ENCODE measurements around the gene YEATS2.
A peak's percentile ranks its signal among the peaks of the same experiment; 100 is the strongest.
"Not testable (repeated sequence)": the region's sequence is repeated elsewhere in the genome, so short reads cannot be mapped to it uniquely, and the experiment has no call there.

YEATS2 gene

DNA sequence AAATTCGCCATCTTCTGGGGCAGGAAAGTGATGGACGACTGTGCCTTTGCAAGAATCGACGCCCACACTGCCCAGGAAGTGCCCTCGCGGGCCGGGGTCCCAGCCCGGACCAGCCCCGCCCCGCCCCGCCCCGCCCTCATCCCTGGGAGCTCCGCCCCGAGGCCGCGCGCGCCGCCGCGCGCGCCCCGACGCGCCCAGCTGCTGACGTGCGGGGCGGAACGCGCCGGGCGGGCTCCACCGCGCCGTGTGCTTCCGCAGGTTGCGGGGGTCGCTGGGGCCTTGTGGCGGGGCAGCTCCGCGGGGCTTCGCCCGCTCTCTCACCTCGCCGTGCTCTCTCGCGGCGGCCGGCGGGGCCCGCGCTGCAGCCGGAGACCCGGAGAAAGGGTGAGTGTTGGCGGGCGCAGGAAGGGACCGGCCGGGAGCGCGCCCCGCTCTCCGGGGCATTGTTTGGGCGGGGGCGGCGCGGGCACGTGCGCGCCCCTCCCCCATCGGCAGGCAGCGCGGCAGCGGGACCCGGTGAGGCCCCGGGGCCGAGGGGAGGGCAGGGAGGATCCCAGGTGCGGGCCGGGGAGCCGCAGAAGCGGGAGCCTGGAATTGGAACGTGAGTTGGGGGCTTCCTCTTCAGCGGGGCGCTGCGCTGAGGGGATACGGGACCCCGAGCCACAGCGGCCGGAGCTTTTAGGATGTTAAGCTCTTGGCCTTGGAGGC lies at the start of gene YEATS2:
Gene YEATS2, plus strand, starts transcription at position 188 of the 708 bp plus-strand sequence. CDS start 17,366 bp downstream, outside the sequence.
- peak; percentile 65 to 70 for DNase-seq

DNA sequence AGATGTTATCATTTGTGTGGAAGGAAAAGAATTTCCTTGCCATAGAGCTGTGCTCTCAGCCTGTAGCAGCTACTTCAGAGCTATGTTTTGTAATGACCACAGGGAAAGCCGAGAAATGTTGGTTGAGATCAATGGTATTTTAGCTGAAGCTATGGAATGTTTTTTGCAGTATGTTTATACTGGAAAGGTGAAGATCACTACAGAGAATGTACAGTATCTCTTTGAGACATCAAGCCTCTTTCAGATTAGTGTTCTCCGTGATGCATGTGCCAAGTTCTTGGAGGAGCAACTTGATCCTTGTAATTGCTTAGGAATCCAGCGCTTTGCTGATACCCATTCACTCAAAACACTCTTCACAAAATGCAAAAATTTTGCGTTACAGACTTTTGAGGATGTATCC lies 47.0 kb upstream of the YEATS2 start:
- DNase-seq, result no peak

DNA sequence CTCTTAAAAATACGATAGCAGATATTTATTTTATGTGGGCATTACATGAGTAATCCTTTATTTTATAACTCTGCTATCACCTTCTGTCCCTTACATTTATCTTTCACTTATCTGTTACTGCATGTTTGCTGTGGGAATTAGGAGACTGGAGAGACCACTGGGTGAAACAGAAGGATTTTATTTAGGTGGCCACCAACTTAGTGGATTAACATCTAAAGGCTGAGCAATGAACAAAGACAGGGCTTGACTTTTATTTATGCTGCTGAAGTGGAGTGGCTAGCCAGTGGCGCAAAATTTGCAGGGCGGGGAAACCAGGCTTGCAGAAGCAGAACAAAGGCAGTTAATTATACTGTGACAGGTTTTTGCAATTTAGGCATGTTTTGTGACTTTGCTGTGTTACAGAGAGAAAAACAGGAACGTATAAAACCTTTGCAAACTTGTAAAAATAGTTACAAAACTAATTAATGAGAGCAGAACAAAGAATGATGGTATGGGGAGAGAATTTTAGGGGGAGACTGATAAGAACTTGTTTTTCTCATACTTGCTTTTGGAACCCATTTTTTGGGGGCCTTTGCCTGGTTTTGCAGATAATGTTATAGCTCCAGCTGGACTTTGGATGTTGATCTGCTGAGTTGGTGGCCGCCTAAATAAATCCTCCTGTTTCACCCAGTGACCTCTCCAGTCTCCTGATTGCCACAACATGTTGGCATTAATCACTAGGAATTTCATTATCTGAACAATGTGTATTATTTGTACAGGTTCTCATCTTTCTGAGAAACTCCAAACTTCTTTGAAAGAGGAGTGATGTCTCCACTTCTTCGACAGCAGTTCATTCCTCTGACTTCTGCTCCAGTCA lies 44.2 kb upstream of the YEATS2 start:
- DNase-seq, result no peak

DNA sequence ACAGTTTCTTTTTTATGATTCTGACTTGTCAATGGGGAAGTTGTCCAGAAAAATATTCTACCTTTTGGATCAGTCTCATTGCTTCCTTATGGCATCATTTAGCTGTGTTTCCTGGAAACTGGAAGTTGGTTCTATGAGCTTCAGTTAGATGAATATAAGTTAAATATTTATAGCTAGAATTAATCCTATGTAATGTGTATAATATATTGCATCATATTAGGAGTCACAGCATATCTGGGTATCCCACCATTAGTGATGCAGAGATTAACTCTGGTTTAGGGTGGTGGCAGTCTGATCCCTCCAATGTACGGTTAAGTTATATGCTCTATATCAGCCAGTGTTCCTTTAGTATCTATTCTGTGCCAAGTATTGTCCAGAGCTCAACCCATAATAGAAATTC lies 42.9 kb upstream of the YEATS2 start:
- no peak for DNase-seq

DNA sequence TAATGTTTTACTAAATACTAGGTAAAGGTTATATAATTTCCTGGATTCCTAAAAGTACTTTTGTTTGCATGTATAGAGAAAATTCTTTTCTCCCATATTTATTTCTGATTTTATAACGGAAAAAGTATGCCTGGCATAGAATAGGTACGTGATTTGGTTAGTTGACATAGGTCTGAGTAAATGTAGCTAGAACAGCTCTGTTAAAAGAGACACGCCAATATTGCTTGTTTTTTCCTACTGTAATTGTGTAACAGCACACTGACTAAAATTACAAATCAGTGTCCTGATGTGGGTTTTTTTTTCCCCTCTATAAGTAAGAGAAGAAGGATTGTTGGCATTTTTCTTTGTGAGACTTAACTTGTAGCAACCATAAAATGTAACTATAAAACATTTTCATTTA lies 35.5 kb upstream of the YEATS2 start:
- DNase-seq, result no peak

DNA sequence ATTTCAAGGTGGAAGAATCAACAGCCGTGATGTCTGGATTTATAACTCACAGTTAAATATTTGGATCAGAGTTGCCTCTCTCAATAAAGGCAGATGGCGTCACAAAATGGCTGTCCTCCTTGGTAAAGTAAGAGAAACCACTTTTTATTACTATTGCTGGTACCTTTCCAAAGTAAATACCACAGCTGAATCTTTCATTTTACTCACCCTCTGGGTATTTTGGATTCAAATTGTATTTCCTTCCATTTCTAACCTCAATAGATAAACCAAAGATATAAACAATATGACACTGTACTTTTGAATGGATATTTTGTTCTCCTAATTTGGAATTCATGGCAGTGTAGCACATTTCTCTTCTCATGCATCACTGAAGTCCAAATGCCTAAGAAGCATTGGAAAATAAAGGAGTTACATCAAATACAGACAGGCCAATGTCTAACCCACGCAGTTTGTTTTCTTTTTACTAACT lies 32.6 kb upstream of the YEATS2 start:
- no peak for DNase-seq

DNA sequence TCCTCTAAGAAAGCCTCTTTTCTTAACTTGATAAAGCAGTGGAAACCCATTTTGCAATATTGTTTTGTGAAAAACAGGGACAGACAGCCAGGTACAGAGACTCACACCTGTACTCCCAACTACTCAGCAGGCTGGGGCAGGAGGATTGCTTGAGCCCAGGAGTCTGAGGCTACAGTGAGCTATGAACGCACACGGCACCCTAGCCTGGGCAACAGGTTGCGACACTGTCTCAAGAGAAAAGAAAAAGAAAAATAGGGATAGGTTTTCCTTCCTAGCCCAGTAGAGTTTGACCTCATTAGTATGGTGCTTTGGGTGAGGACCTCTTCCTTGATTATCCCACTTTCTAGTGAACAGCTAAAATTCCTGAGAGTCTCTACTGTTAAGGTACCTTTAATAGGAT lies 17.5 kb upstream of the YEATS2 start:
- DNase-seq, result no peak

DNA sequence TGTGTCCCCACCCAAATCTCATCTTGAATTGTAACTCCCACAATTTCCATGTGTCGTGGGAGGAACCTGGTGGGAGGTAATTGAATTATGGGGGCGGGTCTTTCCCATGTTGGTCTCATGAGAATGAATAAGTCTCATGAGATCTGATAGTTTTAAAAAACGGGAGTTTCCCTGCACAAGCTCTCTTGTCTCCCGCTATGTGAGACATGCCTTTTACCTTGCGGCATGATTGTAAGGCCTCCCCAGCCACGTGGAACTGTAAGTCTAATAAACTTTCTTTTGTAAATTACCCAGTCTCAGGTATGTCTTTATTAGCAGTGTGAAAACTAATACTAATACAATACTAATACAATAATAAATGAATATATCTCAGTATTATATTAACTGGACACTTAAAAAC lies 9.9 kb upstream of the YEATS2 start:
- DNase-seq, result no peak

DNA sequence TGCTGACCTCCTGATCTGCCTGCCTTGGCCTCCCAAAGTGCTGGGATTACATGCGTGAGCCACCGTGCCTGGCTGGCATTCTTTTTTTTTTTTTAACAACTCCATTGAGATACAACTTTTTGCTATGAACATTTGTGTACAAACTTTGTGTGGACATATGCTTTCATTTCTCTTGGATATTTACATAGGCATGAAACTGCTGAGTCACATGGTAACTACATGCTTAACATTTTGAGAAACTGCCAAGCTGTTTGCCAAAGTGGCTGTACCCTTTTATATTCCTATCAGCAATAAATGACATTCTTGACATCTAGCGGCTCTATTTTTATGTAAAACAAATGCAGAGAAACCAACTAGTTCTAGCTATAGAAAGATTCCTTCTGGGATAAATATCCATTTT lies 8.7 kb upstream of the YEATS2 start:
- DNase-seq, result no peak

DNA sequence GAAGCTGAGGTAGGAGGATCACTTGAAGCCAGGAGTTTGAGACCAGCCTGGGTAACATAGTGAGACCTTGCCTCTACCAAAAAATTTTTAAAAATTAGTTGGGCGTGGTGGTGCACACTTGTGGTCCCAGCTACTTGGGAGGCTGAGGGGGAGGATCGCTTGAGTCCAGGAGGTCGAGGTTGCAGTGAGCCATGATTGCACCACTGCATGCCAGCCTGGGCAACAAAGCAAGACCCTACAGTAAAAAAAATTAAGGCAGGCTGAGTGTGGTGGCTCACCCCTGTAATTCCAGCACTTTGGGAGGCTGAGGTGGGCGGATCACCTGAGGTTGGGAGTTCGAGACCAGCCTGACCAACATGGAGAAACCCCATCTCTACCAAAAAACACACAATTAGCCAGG lies 8.0 kb upstream of the YEATS2 start:
- not testable (repeated sequence) for DNase-seq

DNA sequence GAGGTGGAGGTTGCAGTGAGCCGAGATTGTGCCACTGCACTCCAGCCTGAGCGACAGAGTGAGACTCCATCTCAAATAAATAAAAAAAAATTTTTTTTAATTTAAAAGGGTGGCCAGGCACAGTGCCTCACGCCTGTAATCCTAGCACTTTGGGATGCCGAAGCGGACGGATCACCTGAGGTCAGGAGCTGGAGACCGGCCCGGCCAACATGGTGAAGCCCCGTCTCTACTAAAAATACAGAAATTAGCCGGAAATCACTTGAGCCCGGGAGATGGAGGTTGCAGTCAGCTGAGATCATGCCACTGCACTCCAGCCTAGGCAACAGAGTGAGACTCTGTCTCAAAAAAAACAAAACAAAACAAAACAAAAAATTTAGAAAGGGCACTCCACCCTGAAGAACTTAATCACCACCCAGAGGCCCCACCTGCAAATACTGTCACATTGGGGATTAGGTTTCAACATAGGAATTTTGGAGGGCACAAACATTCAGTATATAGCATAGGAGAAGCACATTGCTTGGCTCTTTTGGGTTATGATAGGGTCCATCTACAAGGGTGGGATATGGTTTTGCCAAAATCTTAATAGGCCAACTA lies 7.1 kb upstream of the YEATS2 start:
- no peak for DNase-seq

DNA sequence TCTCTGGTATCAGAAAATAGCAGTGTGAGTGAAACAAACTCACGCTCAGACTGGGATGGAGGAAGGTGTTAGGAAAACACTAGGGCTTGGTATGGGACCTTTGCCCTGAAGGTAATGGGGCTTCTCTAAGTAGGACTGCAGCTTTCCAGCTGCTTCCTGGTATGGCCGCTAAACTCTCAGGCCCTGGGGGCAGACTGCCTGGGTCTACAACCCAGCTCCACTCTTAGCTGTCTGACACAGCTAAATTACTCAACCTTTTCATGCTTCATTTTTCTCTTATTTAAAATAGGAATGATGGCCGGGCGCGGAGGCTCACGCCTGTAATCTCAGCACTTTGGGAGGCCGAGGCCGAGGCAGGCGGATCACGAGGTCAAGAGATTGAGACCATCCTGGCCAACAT lies 5.2 kb upstream of the YEATS2 start:
- no peak for DNase-seq

DNA sequence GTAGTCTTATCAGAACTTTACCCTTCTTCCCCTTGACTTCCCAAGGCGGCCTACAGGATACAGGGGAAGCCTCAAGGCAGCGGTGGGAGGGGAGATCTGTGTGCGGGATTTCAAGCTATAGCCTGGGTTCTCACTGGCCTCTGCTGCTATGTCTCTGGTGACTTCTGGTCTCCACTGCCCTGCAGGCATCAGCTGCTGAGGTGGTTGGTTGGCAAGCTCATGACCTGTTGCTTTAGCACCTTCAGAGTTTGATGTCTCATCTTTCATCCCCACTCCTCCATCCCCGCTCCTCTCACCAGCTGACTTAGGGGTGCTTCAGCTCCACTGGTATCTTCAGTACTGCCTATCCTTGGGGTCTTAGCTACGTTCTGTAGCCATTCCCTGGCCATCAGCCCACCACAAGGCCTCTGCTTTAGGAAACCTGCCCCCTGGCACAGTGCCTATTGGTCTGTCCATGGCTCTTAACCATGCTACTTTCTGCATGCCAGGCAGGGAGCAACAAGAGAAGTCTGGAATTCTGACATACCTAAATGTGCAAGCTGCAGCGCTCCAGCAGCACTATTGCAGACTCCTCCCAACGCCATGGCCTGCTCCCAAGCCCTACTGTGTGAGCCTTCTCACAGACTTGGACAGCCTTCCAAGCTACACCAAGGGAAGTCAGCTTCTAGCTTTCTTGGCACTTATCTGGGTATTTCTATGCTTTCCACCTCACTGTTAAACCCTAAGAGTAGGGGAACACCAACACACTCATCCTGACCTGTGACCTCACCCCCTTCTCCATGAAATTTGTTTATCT lies 1.8 kb upstream of the YEATS2 start:
- DNase-seq, result no peak

DNA sequence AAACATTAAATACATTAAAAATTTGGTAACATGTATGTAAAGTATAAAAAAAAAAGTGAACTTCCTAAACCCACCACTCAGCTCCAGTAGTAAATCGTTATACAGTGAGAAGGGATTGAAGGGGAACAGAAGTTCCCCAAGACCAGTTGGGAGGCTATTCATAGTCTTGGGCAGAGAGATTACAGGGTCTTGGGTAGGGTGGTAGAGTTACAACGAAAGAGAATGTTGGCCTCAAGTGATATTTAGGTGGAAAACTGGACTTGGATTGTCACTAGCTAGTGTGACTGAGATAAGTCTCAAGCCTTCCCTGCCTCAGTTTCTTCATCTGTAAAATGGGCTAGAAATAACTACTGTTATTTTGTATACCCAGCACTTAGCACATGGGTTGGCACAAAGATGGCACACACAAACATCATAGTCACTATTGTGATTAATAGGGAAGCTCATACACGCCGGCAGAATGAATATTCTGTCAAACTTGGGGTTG lies 431 bp upstream of the YEATS2 start:
- DNase-seq, result no peak

DNA sequence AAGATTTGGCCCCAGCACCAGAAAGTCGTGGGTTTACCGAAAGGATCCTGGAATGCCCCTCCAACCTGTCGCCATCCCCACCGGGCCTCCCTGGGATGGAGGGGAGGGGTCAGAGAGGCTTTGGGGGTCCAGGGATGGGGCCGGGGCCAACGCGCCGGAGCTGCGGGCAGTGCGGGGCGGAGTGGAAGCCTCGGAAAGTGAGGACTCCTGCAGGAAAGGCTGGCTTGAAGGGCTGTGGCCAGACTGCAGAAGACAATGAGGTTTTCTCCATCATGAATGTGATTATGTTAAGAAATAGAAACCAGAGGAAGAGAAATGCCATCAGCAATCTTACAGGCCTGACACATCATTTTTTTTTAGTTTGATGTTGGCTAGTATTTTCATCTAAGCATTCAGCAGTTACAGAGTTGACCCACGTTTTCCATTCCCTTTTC lies 738 bp downstream of the YEATS2 start:
- DNase-seq, result peak; percentile 11 to 28

DNA sequence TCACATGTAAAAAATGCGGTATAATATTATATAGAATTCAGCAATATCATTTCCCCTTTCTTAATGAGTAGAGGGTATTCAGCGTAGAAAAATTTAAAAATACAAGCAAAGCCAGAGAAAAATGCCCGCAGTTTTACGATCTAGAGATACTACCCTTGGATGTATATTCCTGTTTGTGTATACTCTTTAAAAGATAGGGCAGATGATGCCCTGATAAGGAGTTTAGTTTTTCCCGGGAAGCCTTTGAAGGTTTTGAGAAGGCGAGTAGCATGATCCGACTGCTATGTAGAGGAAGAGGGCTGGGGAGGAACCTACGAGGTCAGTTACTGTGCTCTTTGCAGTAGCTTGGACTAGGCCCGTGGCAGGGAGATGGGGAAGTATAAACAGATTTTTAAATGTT lies 1.2 kb downstream of the YEATS2 start:
- DNase-seq, result no peak

DNA sequence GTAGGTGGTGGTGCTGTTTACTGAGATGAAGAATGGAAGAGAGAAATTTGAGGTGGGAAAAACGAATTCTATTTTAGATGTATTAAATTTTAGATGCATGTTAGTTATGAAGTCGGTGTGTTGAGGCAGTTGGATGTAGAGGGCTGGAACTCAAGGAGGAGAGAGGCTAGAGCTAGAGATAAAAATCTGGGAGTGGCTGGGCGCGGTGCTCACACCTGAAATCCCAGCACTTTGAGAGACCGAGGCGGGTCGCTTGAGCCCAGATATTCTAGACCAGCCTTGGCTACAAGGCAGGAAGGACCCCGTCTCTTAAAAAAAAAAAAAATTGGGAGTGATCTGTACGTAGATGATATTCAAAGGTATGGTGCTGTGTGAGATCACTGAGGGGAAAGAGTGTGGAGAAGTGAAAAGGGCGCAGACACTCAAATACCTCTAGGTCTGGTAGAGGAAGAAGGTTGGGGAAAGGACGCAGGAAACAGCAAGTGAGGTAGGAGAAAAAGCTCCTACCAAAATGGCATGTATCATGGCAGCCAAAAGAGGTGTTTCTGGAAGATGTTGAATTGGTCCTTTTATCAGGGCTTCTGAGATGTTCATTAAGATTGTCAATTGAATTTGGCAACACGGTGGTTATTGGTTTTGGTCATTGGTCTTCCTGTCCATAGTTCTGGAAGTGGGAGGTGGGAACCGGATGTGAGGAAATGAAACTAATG lies 1.8 kb downstream of the YEATS2 start:
- no peak for DNase-seq

DNA sequence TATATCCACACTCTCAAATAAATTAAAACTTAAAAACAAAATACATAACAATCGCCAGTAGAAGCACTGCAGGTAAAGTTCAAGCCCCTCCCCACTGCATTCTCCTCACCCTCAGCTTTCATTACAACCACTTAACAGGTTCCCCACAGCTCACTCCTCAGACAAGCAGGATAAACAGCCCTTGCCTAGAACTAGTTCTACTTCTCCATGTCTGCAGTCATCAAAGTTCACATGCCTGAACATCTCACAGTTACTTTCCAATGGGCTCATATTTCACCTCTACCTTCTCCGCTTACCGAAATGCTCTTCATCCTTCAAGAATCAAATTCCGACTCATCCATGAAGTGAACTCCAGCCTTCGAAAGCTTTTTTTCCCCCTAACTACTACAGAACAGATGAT lies 4.1 kb downstream of the YEATS2 start:
- no peak for DNase-seq

DNA sequence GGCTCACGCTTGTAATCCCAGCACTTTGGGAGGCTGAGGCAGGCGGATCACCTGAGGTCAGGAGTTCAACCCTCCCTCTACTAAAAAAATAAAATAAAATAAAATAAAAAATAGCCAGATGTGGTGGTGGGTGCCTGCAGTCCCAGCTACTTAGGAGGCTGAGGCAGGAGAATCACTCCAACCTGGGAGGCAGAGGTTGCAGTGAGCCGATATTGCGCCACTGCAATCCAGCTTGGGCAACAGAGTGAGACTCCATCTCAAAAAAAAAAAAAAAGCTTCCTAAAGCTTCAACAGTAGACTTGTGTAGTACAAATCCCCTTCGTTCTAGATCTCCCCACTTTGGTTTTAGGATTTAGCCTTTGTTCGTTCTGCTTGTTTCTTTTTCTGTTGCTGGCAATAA lies 6.3 kb downstream of the YEATS2 start:
- DNase-seq, result not testable (repeated sequence)

DNA sequence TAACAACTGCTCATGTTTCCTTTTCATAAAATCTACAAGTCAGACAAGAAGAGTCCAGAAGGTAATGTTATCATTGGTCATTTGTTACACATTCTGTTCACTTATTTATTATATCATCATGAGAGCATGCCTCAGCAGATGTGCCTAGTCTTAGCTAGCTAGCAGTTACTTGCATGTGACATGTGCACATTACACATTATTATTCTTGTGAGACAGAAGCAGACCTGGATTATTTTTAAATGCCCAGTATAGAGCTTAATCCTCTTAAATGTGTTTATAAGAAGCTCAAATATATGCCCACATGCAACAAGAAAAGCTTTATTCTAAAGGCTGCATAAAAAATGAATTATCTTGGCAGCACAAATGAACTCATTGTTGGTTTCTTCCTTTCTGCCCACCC lies 12.6 kb downstream of the YEATS2 start:
- no peak for DNase-seq

DNA sequence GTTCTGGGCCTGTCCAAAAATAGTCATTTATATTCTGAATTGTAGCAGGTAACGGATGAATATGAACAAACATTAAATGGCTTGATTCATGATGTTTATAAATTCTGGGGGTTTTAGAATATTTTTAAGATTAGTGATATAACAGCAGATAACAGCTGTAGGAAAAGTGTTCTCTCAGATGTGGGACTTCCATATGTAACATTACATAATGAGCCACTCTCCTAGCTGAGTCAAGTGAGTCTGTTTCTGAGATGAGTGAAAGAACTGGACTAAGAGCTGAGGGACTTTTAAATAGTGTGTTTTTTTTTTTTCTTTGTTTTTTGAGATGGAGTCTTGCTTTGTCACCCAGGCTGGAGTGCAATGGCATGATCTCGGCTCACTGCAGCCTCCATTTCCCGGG lies 13.9 kb downstream of the YEATS2 start:
- DNase-seq, result no peak

DNA sequence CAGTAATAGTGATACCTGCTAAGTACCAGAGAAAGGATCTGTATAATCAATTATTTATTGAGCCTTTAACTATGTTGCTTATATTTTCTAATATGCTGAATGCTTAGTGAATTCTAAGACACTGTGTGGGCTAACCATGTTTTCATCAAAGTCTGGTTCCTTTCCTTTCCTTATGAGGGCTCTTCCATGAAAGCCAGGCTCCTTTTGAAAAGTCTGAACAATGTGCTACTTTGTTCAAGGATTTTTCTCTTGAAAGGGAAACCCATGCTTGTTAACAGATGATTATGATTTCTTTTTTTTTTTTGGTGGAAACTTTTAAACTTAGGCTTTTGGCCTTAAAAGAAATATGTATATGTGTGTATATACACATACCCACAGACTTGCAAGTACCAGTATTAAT lies 17.0 kb downstream of the YEATS2 start:
- no peak for DNase-seq
